DND-41 (cell line): ENCODE measurements around the gene EXOSC2.

Experiments used
- ATAC-seq: fragments of 200-7000 bp; cut with Tn5 transposase; 3 replicates; pipeline ENCODE4 v1.9.1; 2021; ENCODE audit warnings: low read depth; ENCODE audit not compliant: insufficient read depth
- DNase-seq: peaks from one replicate; pipeline ENCODE4 v3.0.0-alpha.2; 2020
- H2AFZ ChIP-seq: 2 replicates; pipeline ENCODE4 v1.6.0; 2012; ENCODE audit warnings: low read depth, low read length
- H3K27ac ChIP-seq: 2 replicates; pipeline ENCODE4 v1.5.1; 2012; ENCODE audit warnings: low read length, inconsistent platforms
- H3K27me3 ChIP-seq: fragments of 200-600 bp; sonication (generic); 2 replicates; pipeline ENCODE4 v1.6.0; 2012; ENCODE audit warnings: low read length, mild to moderate bottlenecking, inconsistent platforms; ENCODE audit not compliant: insufficient read depth, poor library complexity
- H3K36me3 ChIP-seq: 2 replicates; pipeline ENCODE4 v1.5.1; 2012; ENCODE audit warnings: low read length, inconsistent platforms; ENCODE audit not compliant: insufficient read depth
- H3K4me1 ChIP-seq: 2 replicates; pipeline ENCODE4 v1.5.1; 2012; ENCODE audit warnings: mild to moderate bottlenecking, low read length; ENCODE audit not compliant: insufficient read depth
- H3K4me2 ChIP-seq: 2 replicates; pipeline ENCODE4 v1.6.0; 2012; ENCODE audit warnings: mild to moderate bottlenecking, moderate library complexity, low read length, inconsistent platforms; ENCODE audit not compliant: insufficient read depth
- H3K4me3 ChIP-seq, 2 experiments: fragments of 200-600 bp in 1 of 2; shearing (Covaris generic) in 1 of 2; 2 replicates each; pipeline ENCODE4 v1.5.1; 2012 to 2016; ENCODE audit warnings: inconsistent platforms in 2 of 2, low read length in 2 of 2, mild to moderate bottlenecking in 2 of 2, low read depth in 1 of 2, moderate library complexity in 1 of 2
- H3K79me2 ChIP-seq: 2 replicates; pipeline ENCODE4 v1.6.0; 2012; ENCODE audit warnings: low read length, inconsistent platforms; ENCODE audit not compliant: insufficient read depth
- H3K9ac ChIP-seq: 2 replicates; pipeline ENCODE4 v1.6.0; 2012; ENCODE audit warnings: low read depth, mild to moderate bottlenecking, inconsistent platforms, low read length, moderate library complexity
- H3K9me3 ChIP-seq: 2 replicates; pipeline ENCODE4 v1.5.1; 2012; ENCODE audit warnings: low read length, moderate library complexity, mild to moderate bottlenecking, inconsistent platforms; ENCODE audit not compliant: insufficient read depth, severe bottlenecking
- H4K20me1 ChIP-seq: 2 replicates; pipeline ENCODE4 v1.6.0; 2012; ENCODE audit warnings: low read length; ENCODE audit not compliant: insufficient read depth
- CTCF ChIP-seq: IDR thresholded peaks from 2 replicates; pipeline ENCODE4 v1.5.1; 2012; ENCODE audit warnings: borderline replicate concordance, low read length, moderate library complexity, mild to moderate bottlenecking; ENCODE audit not compliant: poor library complexity, severe bottlenecking; ENCODE audit errors: extremely low read depth
- EZH2 ChIP-seq: IDR thresholded peaks from 3 replicates; pipeline ENCODE4 v1.6.1; 2012; ENCODE audit warnings: borderline replicate concordance, low read depth, mild to moderate bottlenecking, moderate library complexity, low read length, inconsistent platforms; ENCODE audit not compliant: severe bottlenecking

EXOSC2 gene

GRCh38 chr9:130741024-130741305 lies 47.4 kb downstream of the EXOSC2 start:
- Histone ChIP-seq H3K36me3 (peaks cover 2% of the 10 kb centered on the region; the same call in 1 of the 2 replicates), H3K27me3 (no peaks in the 10 kb centered on the region), H3K79me2 (peaks cover 26% of the 10 kb centered on the region; the same call in 1 of the 2 replicates), H3K9ac (no peak overlapping the region), H3K27ac (no peak overlapping the region), H3K4me3 (no peak overlapping the region), H4K20me1 (peaks cover 3% of the 10 kb centered on the region; the same call in 1 of the 2 replicates), H3K4me2 (no peak overlapping the region), H2AFZ (no peak overlapping the region), H3K4me1 (no peaks in the 10 kb centered on the region), H3K9me3 (no peaks in the 10 kb centered on the region)
- no peak for TF ChIP-seq EZH2
- TF ChIP-seq CTCF = no peak
- no peak for DNase-seq
- no peak for ATAC-seq

GRCh38 chr9:130741831-130742449 lies 48.4 kb downstream of the EXOSC2 start:
- TF ChIP-seq EZH2 = no peak
- no peak for TF ChIP-seq CTCF
- ATAC-seq (no peak; the same call in 2 of the 3 replicates), DNase-seq (no peak)
- Histone ChIP-seq H3K4me2 (no peak overlapping the region), H3K27me3 (no peaks in the 10 kb centered on the region), H3K79me2 (peaks cover 27% of the 10 kb centered on the region; the same call in 1 of the 2 replicates), H3K9ac (no peak overlapping the region), H3K9me3 (no peaks in the 10 kb centered on the region), H4K20me1 (peaks cover 7% of the 10 kb centered on the region; the same call in 1 of the 2 replicates), H3K4me1 (no peaks in the 10 kb centered on the region), H3K36me3 (peaks cover 2% of the 10 kb centered on the region; the same call in 1 of the 2 replicates), H3K27ac (no peak overlapping the region), H2AFZ (no peak overlapping the region), H3K4me3 (no peak overlapping the region)

- H3K4me1 ChIP-seq = no peaks in the 10 kb centered on the region
- no peak overlapping the region for H3K4me3 ChIP-seq
- H3K36me3 ChIP-seq = peaks cover 2% of the 10 kb centered on the region; the same call in 1 of the 2 replicates
- no peak for DNase-seq
- TF ChIP-seq EZH2 (no peak), CTCF (no peak)
- H3K9ac ChIP-seq = no peak overlapping the region
- no peaks in the 10 kb centered on the region for H3K27me3 ChIP-seq
- H3K9me3 ChIP-seq = no peaks in the 10 kb centered on the region
- no peak overlapping the region for H2AFZ ChIP-seq
- peaks cover 7% of the 10 kb centered on the region; the same call in 1 of the 2 replicates for H4K20me1 ChIP-seq
- H3K4me2 ChIP-seq = no peak overlapping the region
- H3K27ac ChIP-seq = no peak overlapping the region
- no peak for ATAC-seq
- peaks cover 26% of the 10 kb centered on the region; the same call in 1 of the 2 replicates for H3K79me2 ChIP-seq
Observed at GRCh38 chr9:130743656-130744055, 50.1 kb downstream of the EXOSC2 start.
